Measurements from ENCODE around the gene MTHFD2.

Gene MTHFD2

GRCh38 chr2:74198461-74199274 lies at the start of gene MTHFD2:
Gene MTHFD2 (plus strand): TSS chr2:74198615. CDS start chr2:74198642, 27 bp downstream.
- peak within 1 kb of the TSS; percentile 74 to 92 (median 80) for H3K4me3 ChIP-seq
- peaks cover 16 to 36% (median 27%) of the 10 kb centered on the region in 11 experiments; a peak in 21 of 22 replicates for H3K36me3 ChIP-seq
- peaks cover 24 to 50% (median 38%) of the 10 kb centered on the region in 10 experiments for H3K4me1 ChIP-seq
- no peak for TF ChIP-seq Cebpa-rat (IDR thresholded peaks at IDR 0.05)
- no peaks in the 10 kb centered on the region for H3K9me3 ChIP-seq (replicated peaks in 1 of 11)
- H3K27me3 ChIP-seq, result no peaks in the 10 kb centered on the region
- H3K27ac ChIP-seq, result peak within 1 kb of the TSS; percentile 87 to 99 (median 98)
- peak within 1 kb of the TSS; percentile 93 to 99 (median 97) for H3K9ac ChIP-seq
- peaks cover 44 to 47% (median 46%) of the 10 kb centered on the region in 11 experiments for H4K20me1 ChIP-seq
- peak within 1 kb of the TSS; percentile 84 to 98 (median 93) for H3K4me2 ChIP-seq

GRCh38 chr2:74149247-74149525 lies 49.2 kb upstream of the MTHFD2 start:
- no peak overlapping the region for H3K4me3 ChIP-seq
- H3K4me2 ChIP-seq, result 0 out of 22 replicates have a peak overlapping the region, but pooled peaks of 1 of the 11 experiments have one; percentile 92
- H4K20me1 ChIP-seq, result peaks cover 0 to 46% (median 28%) of the 10 kb centered on the region in 11 experiments; a peak in 16 of 22 replicates
- no peak overlapping the region for H3K27ac ChIP-seq
- no peaks in the 10 kb centered on the region for H3K9me3 ChIP-seq (replicated peaks in 1 of 11)
- TF ChIP-seq Cebpa-rat (IDR thresholded peaks at IDR 0.05), result no peak
- H3K27me3 ChIP-seq, result no peaks in the 10 kb centered on the region
- no peak overlapping the region for H3K9ac ChIP-seq
- H3K36me3 ChIP-seq, result peaks cover 42 to 58% (median 51%) of the 10 kb centered on the region in 11 experiments
- H3K4me1 ChIP-seq, result peaks cover 18 to 26% (median 21%) of the 10 kb centered on the region in 10 experiments

DNA sequence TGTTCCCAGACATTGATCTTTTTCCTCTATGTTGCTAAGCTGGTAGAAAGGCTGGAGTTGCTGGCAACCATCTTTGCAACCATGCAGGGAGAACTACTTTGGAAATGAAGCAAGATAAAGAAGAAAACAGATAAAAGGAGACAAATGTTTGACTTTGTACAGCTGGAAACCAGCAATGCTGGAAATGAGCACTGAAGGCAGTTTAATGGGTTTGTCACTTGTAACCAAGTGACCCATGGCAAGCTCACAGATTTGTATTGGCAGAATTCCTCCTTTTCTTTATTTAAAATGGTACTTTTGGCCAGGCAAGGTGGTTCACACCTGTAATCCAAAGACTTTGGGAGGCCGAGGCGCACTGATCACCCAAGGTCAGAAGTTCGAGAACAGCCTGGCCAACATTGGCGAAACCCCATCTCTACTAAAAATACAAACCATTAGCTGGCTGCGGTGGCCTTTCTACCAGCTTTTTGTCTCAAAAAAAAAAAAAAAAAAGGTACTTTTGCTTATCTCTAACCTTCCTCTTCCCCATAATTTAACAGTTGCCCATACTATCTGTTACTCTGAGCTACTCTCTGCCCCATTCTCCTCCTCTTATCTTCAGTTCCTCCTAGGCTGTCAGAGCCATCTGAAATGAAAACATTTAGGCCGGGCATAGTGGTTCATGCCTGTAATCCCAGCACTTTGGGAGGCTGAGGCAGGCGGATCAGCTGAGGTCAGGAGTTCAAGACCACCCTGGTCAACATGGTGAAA lies 48.7 kb upstream of the MTHFD2 start:
- Histone ChIP-seq H3K27ac (no peak overlapping the region), H3K9me3 (replicated peaks in 1 of 11) (no peaks in the 10 kb centered on the region), H4K20me1 (peaks cover 0 to 51% (median 28%) of the 10 kb centered on the region in 11 experiments; a peak in 16 of 22 replicates), H3K27me3 (no peaks in the 10 kb centered on the region), H3K4me2 (no peak overlapping the region), H3K9ac (no peak overlapping the region), H3K4me3 (no peak overlapping the region), H3K36me3 (peaks cover 43 to 58% (median 51%) of the 10 kb centered on the region in 11 experiments), H3K4me1 (peaks cover 18 to 26% (median 21%) of the 10 kb centered on the region in 10 experiments)
- no peak for TF ChIP-seq Cebpa-rat (IDR thresholded peaks at IDR 0.05)

- Histone ChIP-seq H3K27me3 (no peaks in the 10 kb centered on the region), H3K4me1 (peaks cover 8 to 12% (median 9%) of the 10 kb centered on the region in 10 experiments), H3K4me3 (no peak overlapping the region), H3K9ac (peak overlapping the region in 2 of 11 experiments; percentile 25 to 32; a peak in 2 of 22 replicates), H4K20me1 (peaks cover 16 to 83% (median 44%) of the 10 kb centered on the region in 11 experiments; a peak in 21 of 22 replicates), H3K4me2 (no peak overlapping the region), H3K27ac (no peak overlapping the region), H3K9me3 (replicated peaks in 1 of 11) (no peaks in the 10 kb centered on the region), H3K36me3 (peaks cover 75 to 84% (median 78%) of the 10 kb centered on the region in 11 experiments)
- no peak for TF ChIP-seq Cebpa-rat (IDR thresholded peaks at IDR 0.05)
These were observed 45.5 kb upstream of the MTHFD2 start for GRCh38 chr2:74152954-74153353.

GRCh38 chr2:74155830-74156229 lies 42.6 kb upstream of the MTHFD2 start:
- Histone ChIP-seq H3K4me3 (no peak overlapping the region), H3K36me3 (peaks cover 96 to 100% (median 98%) of the 10 kb centered on the region in 11 experiments), H4K20me1 (peaks cover 37 to 100% (median 69%) of the 10 kb centered on the region in 11 experiments), H3K4me2 (no peak overlapping the region), H3K9me3 (replicated peaks in 1 of 11) (no peaks in the 10 kb centered on the region), H3K9ac (no peak overlapping the region), H3K4me1 (no peaks in the 10 kb centered on the region), H3K27me3 (no peaks in the 10 kb centered on the region), H3K27ac (no peak overlapping the region)
- TF ChIP-seq Cebpa-rat (IDR thresholded peaks at IDR 0.05), result no peak

- H3K36me3 ChIP-seq, result peaks cover 98 to 100% (median 100%) of the 10 kb centered on the region in 11 experiments
- TF ChIP-seq Cebpa-rat (IDR thresholded peaks at IDR 0.05), result no peak
- no peaks in the 10 kb centered on the region for H3K27me3 ChIP-seq
- no peak overlapping the region for H3K9ac ChIP-seq
- no peak overlapping the region for H3K27ac ChIP-seq
- no peak overlapping the region for H3K4me3 ChIP-seq
- H3K4me2 ChIP-seq, result no peak overlapping the region
- peaks cover 9 to 35% (median 31%) of the 10 kb centered on the region in 11 experiments; a peak in 20 of 22 replicates for H3K9me3 ChIP-seq (replicated peaks in 1 of 11)
- peaks cover 56 to 100% (median 94%) of the 10 kb centered on the region in 11 experiments for H4K20me1 ChIP-seq
- no peaks in the 10 kb centered on the region for H3K4me1 ChIP-seq
These were observed 35.5 kb upstream of the MTHFD2 start for GRCh38 chr2:74162951-74163350.

- peaks cover 98 to 100% (median 100%) of the 10 kb centered on the region in 11 experiments for H3K36me3 ChIP-seq
- TF ChIP-seq Cebpa-rat (IDR thresholded peaks at IDR 0.05), result no peak
These were observed 33.7 kb upstream of the MTHFD2 start for GRCh38 chr2:74164761-74165160.

DNA sequence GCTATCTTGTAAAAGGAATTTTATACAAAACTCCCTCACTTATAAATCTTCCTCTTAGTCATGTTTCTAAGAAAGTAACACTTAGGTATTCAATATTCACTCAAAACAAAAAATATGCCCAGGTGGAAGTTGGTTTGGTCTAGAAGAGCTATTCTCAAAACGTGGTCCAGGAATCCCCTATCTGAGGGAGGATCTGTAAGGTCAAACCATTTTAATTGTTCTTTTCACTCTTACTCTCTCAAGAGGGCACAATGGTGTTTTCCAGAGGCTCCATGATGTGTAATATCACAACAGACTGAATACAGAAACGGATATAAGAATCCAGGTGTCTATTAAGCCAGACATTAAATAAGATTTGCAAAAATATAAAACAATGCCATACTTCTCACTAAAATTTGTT lies 29.7 kb upstream of the MTHFD2 start:
- no peak overlapping the region for H3K4me3 ChIP-seq
- no peak overlapping the region for H3K4me2 ChIP-seq
- H3K36me3 ChIP-seq, result peaks cover 92 to 96% (median 95%) of the 10 kb centered on the region in 11 experiments
- peaks cover 69 to 100% (median 94%) of the 10 kb centered on the region in 11 experiments for H4K20me1 ChIP-seq
- peak overlapping the region in 1 of 11 experiments; percentile 29; a peak in 1 of 22 replicates for H3K9ac ChIP-seq
- no peaks in the 10 kb centered on the region for H3K27me3 ChIP-seq
- H3K9me3 ChIP-seq (replicated peaks in 1 of 11), result peaks cover 9 to 38% (median 34%) of the 10 kb centered on the region in 11 experiments; a peak in 20 of 22 replicates
- no peak overlapping the region for H3K27ac ChIP-seq
- no peak for TF ChIP-seq Cebpa-rat (IDR thresholded peaks at IDR 0.05)
- peaks cover 0 to 22% (median 0%) of the 10 kb centered on the region in 10 experiments; a peak in 4 of 20 replicates for H3K4me1 ChIP-seq

More at GRCh38 chr2:74164761-74165160, 33.7 kb upstream of the MTHFD2 start:
- Histone ChIP-seq H3K27ac (no peak overlapping the region), H3K9ac (no peak overlapping the region), H4K20me1 (peaks cover 63 to 100% (median 94%) of the 10 kb centered on the region in 11 experiments), H3K27me3 (no peaks in the 10 kb centered on the region), H3K4me1 (no peaks in the 10 kb centered on the region), H3K4me2 (no peak overlapping the region), H3K4me3 (no peak overlapping the region), H3K9me3 (replicated peaks in 1 of 11) (peaks cover 9 to 38% (median 34%) of the 10 kb centered on the region in 11 experiments; a peak in 20 of 22 replicates)

Measured in BLaER1 treated with 17β-estradiol and CSF1 and Interleukin-3, amounts not matched to agents 10 nM and 100 nM (cell line).